DOHH2 (cell line): ENCODE data around the gene RTP3.

ENCODE experiments used
- H3F3A ChIP-seq: fragments of 200-600 bp; sonication (generic), shearing (Covaris generic); 2 replicates; pipeline ENCODE4 v1.6.0; 2016; ENCODE audit warnings: antibody characterized with exemption, mild to moderate bottlenecking; ENCODE audit not compliant: control insufficient read depth, insufficient read depth
- H3K27ac ChIP-seq: fragments of 200-600 bp; sonication (generic); 2 replicates; pipeline ENCODE4 v1.5.1; 2014; ENCODE audit warnings: low read depth, mild to moderate bottlenecking, low read length, moderate library complexity
- H3K27me3 ChIP-seq: fragments of 200-600 bp; sonication (generic); 2 replicates; pipeline ENCODE4 v1.6.1; 2014; ENCODE audit warnings: mild to moderate bottlenecking, low read length, mixed read lengths; ENCODE audit not compliant: control insufficient read depth
- H3K36me3 ChIP-seq: fragments of 200-600 bp; sonication (generic); 2 replicates; pipeline ENCODE4 v1.6.1; 2014; ENCODE audit warnings: mild to moderate bottlenecking, low read length, moderate library complexity, mixed read lengths; ENCODE audit not compliant: control insufficient read depth
- H3K4me1 ChIP-seq: fragments of 200-600 bp; sonication (generic); 2 replicates; pipeline ENCODE4 v1.6.1; 2014; ENCODE audit warnings: mild to moderate bottlenecking, low read length, mixed read lengths; ENCODE audit not compliant: control insufficient read depth
- H3K4me2 ChIP-seq: fragments of 200-600 bp; sonication (generic); 2 replicates; pipeline ENCODE4 v1.6.0; 2014; ENCODE audit warnings: mild to moderate bottlenecking, low read length, moderate library complexity
- H3K4me3 ChIP-seq: fragments of 200-600 bp; sonication (generic); 2 replicates; pipeline ENCODE4 v1.5.1; 2014; ENCODE audit warnings: mild to moderate bottlenecking, low read length, mixed read lengths
- H3K79me2 ChIP-seq: fragments of 200-600 bp; sonication (generic); 2 replicates; pipeline ENCODE4 v1.6.1; 2014; ENCODE audit warnings: mild to moderate bottlenecking, low read length, mixed read lengths; ENCODE audit not compliant: control insufficient read depth
- H3K9me2 ChIP-seq: fragments of 200-600 bp; sonication (generic); replicated peaks from 2 replicates; pipeline ENCODE4 v1.6.1; 2014; ENCODE audit warnings: mild to moderate bottlenecking, low read length, mixed read lengths; ENCODE audit not compliant: control insufficient read depth
- H3K9me3 ChIP-seq: fragments of 200-600 bp; sonication (generic); 2 replicates; pipeline ENCODE4 v1.6.1; 2014; ENCODE audit warnings: antibody characterized with exemption, low read length, mixed read lengths; ENCODE audit not compliant: control insufficient read depth, insufficient read depth
- H4K20me1 ChIP-seq: fragments of 200-600 bp; sonication (generic); 2 replicates; pipeline ENCODE4 v1.6.0; 2014; ENCODE audit warnings: low read depth, mild to moderate bottlenecking, antibody characterized with exemption, low read length, moderate library complexity; ENCODE audit not compliant: control insufficient read depth, insufficient read depth
- EZH2phosphoT487 ChIP-seq: fragments of 200-600 bp; sonication (generic); IDR thresholded peaks from 2 replicates; pipeline ENCODE4 v1.6.1; 2017; ENCODE audit warnings: borderline replicate concordance, mild to moderate bottlenecking, antibody characterized with exemption, low read length, moderate library complexity, mixed read lengths
- TF ChIP-seq, protein P1 (sequence below): fragments of 200-600 bp; sonication (generic); IDR thresholded peaks from one replicate; pipeline ENCODE4 v1.5.1; 2014; ENCODE audit warnings: antibody characterized with exemption, mild to moderate bottlenecking, low read depth, low read length; ENCODE audit not compliant: poor library complexity, severe bottlenecking

The RTP3 gene

DNA sequence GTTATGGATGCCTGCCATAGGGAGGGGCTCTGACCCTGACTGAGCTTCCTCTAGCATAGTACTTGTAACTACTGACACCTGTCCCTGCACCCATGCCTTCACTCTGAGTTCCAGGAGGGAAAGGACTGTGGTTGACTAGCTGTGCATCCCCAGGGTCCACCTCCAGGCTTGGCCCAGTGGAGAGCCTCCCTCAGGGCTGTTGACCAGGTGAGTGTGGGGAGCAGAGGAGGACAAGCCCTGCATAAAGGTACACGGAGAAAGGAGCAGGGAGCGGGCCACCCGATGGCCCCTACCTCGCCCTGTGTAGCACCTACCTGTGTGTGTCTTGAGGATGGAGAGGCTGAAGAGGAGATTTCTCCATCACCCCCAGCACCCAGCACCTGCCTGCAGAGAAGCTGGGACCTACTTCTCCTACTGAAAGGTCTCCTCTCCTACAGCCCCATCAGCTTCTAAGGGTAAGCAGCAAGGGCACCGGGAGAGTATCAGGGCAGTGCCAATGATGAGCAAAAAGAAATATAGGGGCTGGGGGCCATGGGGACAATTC, 26.3 kb upstream of the RTP3 start:
- no peaks in the 10 kb centered on the region for H3K79me2 ChIP-seq
- no peaks in the 10 kb centered on the region for H3K4me1 ChIP-seq
- no peak overlapping the region for H3K27ac ChIP-seq
- H4K20me1 ChIP-seq: no peaks in the 10 kb centered on the region
- H3K4me2 ChIP-seq: no peak overlapping the region
- no peaks in the 10 kb centered on the region for H3K9me3 ChIP-seq
- H3K4me3 ChIP-seq: no peak overlapping the region
- H3K36me3 ChIP-seq: no peaks in the 10 kb centered on the region
- TF ChIP-seq, protein P1, sequence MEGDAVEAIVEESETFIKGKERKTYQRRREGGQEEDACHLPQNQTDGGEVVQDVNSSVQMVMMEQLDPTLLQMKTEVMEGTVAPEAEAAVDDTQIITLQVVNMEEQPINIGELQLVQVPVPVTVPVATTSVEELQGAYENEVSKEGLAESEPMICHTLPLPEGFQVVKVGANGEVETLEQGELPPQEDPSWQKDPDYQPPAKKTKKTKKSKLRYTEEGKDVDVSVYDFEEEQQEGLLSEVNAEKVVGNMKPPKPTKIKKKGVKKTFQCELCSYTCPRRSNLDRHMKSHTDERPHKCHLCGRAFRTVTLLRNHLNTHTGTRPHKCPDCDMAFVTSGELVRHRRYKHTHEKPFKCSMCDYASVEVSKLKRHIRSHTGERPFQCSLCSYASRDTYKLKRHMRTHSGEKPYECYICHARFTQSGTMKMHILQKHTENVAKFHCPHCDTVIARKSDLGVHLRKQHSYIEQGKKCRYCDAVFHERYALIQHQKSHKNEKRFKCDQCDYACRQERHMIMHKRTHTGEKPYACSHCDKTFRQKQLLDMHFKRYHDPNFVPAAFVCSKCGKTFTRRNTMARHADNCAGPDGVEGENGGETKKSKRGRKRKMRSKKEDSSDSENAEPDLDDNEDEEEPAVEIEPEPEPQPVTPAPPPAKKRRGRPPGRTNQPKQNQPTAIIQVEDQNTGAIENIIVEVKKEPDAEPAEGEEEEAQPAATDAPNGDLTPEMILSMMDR: no peak
- TF ChIP-seq EZH2phosphoT487: no peak
- peaks cover 32% of the 10 kb centered on the region for H3K27me3 ChIP-seq
- H3F3A ChIP-seq: no peaks in the 10 kb centered on the region
- H3K9me2 ChIP-seq: no peaks in the 10 kb centered on the region

DNA sequence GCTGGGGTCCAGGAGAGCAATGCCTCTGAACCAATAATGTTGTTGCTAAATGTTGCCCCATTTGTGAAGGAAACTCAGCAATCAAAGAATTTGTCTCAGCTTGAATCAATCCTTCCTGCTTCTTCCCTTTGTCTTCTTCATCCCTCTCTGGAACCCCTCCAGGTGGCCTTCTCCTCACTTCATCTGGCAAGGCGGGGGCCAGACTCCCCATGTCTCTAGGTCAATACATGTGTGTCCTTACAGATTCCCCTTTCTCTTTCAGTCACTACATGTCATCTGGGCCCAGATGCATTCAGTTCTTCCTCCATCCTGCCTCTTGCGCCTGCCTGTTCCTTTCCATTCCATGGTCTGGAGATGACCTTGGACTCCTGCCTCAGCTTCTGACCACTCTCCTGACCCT, 25.0 kb upstream of the RTP3 start:
- Histone ChIP-seq H3K9me3 (no peaks in the 10 kb centered on the region), H4K20me1 (no peaks in the 10 kb centered on the region), H3K9me2 (no peaks in the 10 kb centered on the region), H3K27ac (no peak overlapping the region), H3K27me3 (peaks cover 44% of the 10 kb centered on the region), H3K36me3 (no peaks in the 10 kb centered on the region), H3K4me3 (no peak overlapping the region), H3K79me2 (no peaks in the 10 kb centered on the region), H3K4me1 (no peaks in the 10 kb centered on the region), H3K4me2 (no peak overlapping the region), H3F3A (no peaks in the 10 kb centered on the region)
- TF ChIP-seq, protein P1: no peak
- TF ChIP-seq EZH2phosphoT487: no peak

DNA sequence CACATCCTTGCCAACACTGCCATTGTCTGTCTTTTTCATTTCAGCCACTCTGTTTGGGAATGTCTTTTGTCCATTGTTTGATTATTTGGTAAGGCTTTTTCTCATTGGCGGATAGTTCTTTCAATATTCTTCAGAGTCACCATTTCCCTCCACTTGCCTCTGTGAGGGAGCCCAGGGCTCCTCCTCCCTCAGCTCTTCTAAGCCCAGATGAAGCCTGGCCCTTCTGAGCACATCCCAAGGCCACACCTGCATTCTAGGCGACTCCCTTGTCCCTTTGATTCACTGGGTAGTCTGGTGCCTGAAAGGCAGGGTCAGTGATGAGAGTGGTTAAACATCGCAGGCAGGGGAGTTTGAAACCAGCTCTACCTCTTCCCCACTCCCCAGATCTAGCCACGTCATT, 20.6 kb upstream of the RTP3 start:
- Histone ChIP-seq H4K20me1 (no peaks in the 10 kb centered on the region), H3K4me1 (no peaks in the 10 kb centered on the region), H3K4me2 (no peak overlapping the region), H3K27ac (no peak overlapping the region), H3F3A (no peaks in the 10 kb centered on the region), H3K4me3 (no peak overlapping the region), H3K79me2 (no peaks in the 10 kb centered on the region), H3K27me3 (peaks cover 45% of the 10 kb centered on the region), H3K36me3 (no peaks in the 10 kb centered on the region), H3K9me3 (no peaks in the 10 kb centered on the region), H3K9me2 (no peaks in the 10 kb centered on the region)
- TF ChIP-seq, protein P1: no peak
- TF ChIP-seq EZH2phosphoT487: no peak
